Osteoblast (primary cell): ENCODE results near the gene MIDN. TPM values are rescaled to one million over a fixed set of nuclear protein-coding genes. Genes with fewer than 3 reads are reported as not detected.

ENCODE experiments used
- DNase-seq: peaks from one replicate; pipeline ENCODE4 v3.0.0; 2011; ENCODE audit warnings: low spot score, mixed read lengths; ENCODE audit not compliant: insufficient read length; ENCODE audit errors: missing footprints
- H2AFZ ChIP-seq: 2 replicates; pipeline ENCODE4 v1.6.0; 2011; ENCODE audit warnings: mild to moderate bottlenecking, low read length
- H3K27ac ChIP-seq: 2 replicates; pipeline ENCODE4 v1.5.1; 2011; ENCODE audit warnings: mild to moderate bottlenecking, low read depth, low read length, moderate library complexity
- H3K27me3 ChIP-seq: 2 replicates; pipeline ENCODE4 v1.6.0; 2012; ENCODE audit warnings: mild to moderate bottlenecking, control low read depth, inconsistent platforms, low read length, moderate library complexity; ENCODE audit not compliant: insufficient read depth
- H3K36me3 ChIP-seq: 2 replicates; pipeline ENCODE4 v1.5.1; 2011; ENCODE audit warnings: mild to moderate bottlenecking, low read length, control low read depth, moderate library complexity; ENCODE audit not compliant: insufficient read depth
- H3K4me1 ChIP-seq: 2 replicates; pipeline ENCODE4 v1.5.1; 2011; ENCODE audit warnings: mild to moderate bottlenecking, low read length, control low read depth, moderate library complexity; ENCODE audit not compliant: insufficient read depth
- H3K4me2 ChIP-seq: 2 replicates; pipeline ENCODE4 v1.6.0; 2011; ENCODE audit warnings: mild to moderate bottlenecking, low read length; ENCODE audit not compliant: insufficient read depth
- H3K4me3 ChIP-seq: fragments of 200-600 bp; sonication (generic); 3 replicates; pipeline ENCODE4 v1.5.1; 2012; ENCODE audit warnings: mild to moderate bottlenecking, low read length, inconsistent platforms; ENCODE audit not compliant: insufficient read depth
- H3K79me2 ChIP-seq: 2 replicates; pipeline ENCODE4 v1.6.0; 2012; ENCODE audit warnings: mild to moderate bottlenecking, low read length, control low read depth, inconsistent platforms; ENCODE audit not compliant: insufficient read depth
- H3K9me3 ChIP-seq: 2 replicates; pipeline ENCODE4 v1.5.1; 2011; ENCODE audit warnings: low read depth, low read length, control low read depth
- H4K20me1 ChIP-seq: 2 replicates; pipeline ENCODE4 v1.6.0; 2012; ENCODE audit warnings: mild to moderate bottlenecking, low read length, control low read depth; ENCODE audit not compliant: insufficient read depth
- CTCF ChIP-seq: IDR thresholded peaks from 2 replicates; pipeline ENCODE4 v1.5.1; 2011; ENCODE audit warnings: mild to moderate bottlenecking, low read depth, low read length, moderate library complexity; ENCODE audit errors: extremely low read depth
- total RNA-seq: library from RNA; depleted of rRNA; stranded (reverse); fragments of >200 nt; gene quantifications from 2 replicates; pipeline ENCODE4 v1.2.3, GENCODE V29; 2012

The MIDN gene
- total RNA-seq, 1 donor = 19.9 TPM

DNA sequence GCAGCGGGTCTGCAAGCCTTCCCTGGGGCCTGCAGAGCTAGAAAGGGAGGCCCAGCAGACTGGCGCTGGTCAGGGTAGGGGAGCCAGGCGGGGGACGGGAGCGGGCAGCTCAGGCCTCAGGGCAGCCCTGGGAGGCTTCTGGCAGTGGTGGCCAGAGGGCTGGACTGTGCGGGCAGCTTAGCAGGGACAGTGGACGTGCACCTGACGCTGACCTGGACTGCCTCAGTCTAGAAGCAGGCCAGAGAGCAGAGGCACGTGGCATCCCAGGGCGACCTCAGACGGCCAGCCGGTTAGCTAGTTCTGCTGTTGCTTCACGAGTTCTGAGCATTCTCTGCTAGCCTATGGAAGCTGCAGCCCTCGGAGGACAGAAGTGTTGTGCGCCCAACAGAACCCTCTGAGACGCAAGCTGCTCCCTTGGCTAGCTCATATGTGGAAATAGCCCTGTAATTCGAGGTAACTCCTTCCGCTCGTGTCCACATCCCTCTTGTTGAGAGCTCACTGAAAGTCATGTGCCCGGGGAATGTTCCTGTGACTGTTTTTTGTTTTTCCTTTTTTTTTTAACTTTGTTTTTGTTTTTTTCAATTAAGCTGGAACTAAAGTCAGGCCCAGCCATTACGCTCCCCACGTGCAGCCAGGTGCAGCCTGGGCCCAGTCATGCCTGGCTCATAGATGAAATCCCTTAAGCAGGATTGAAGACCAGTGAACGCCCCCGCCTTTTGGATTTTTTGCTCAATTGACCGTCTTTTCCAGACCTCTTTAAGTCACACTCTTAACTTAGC is 25.1 kb downstream of the MIDN start:
- no peak overlapping the region for H3K27ac ChIP-seq
- H3K4me2 ChIP-seq = no peak overlapping the region
- H3K4me3 ChIP-seq = no peak overlapping the region
- peaks cover 49% of the 10 kb centered on the region for H3K4me1 ChIP-seq
- no peak for TF ChIP-seq CTCF
- peaks cover 61% of the 10 kb centered on the region for H3K79me2 ChIP-seq
- H3K36me3 ChIP-seq = peaks cover 55% of the 10 kb centered on the region
- no peaks in the 10 kb centered on the region for H3K9me3 ChIP-seq
- no peak for DNase-seq
- H4K20me1 ChIP-seq = peaks cover 42% of the 10 kb centered on the region
- no peaks in the 10 kb centered on the region for H3K27me3 ChIP-seq
- no peak overlapping the region for H2AFZ ChIP-seq

DNA sequence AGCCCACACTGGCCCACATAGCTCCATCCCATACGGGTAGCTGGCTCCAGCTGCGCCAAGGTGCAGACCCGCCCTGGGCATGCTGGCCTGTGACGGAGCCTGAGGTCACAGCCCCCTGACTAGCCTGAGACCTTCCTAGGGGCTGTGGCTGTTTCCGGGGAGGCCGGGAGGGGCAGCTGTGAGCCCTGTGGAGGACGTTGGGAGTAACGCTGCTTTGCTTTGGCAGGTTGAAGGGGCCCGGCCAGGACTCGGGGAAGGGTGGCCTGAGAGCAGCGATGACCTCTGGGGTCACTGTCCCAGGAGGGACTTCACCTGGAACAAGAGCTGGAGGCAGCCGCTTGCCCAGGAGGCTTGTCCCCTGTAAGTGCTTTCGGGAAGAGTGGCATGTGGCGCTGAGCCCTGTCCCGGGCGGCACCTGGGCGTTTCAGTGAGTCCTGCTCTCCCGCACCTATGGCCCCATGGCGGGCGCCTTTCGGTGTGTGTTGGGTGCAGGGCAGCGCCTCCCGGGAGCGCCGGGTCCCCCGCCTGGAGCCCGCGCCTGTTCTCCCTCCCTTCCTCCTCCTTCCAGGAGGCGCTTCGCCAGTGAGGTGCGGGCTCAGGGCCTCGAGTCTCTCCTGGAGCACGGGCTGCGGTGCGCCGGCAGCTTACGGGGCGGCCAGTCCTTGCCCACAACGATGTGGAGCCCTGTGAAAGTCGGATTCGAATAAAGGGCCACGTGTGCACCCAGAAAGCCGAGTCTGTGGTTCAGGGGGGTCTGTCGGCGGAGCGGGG is 25.9 kb downstream of the MIDN start:
- Histone ChIP-seq H3K9me3 (no peaks in the 10 kb centered on the region), H3K4me2 (peak overlapping the region; percentile 66), H3K4me1 (peaks cover 45% of the 10 kb centered on the region), H4K20me1 (peaks cover 39% of the 10 kb centered on the region), H3K4me3 (peak overlapping the region; percentile 77), H3K36me3 (peaks cover 61% of the 10 kb centered on the region), H2AFZ (no peak overlapping the region), H3K27ac (peak overlapping the region; percentile 86), H3K79me2 (peaks cover 61% of the 10 kb centered on the region), H3K27me3 (no peaks in the 10 kb centered on the region)
- no peak for DNase-seq
- no peak for TF ChIP-seq CTCF

GRCh38 chr19:1274852-1275259 is 26.5 kb downstream of the MIDN start:
- no peaks in the 10 kb centered on the region for H3K27me3 ChIP-seq
- peak overlapping the region; percentile 66 for H3K4me2 ChIP-seq
- peaks cover 42% of the 10 kb centered on the region for H4K20me1 ChIP-seq
- TF ChIP-seq CTCF = no peak
- no peaks in the 10 kb centered on the region for H3K9me3 ChIP-seq
- H2AFZ ChIP-seq = no peak overlapping the region
- H3K4me1 ChIP-seq = peaks cover 44% of the 10 kb centered on the region
- peaks cover 67% of the 10 kb centered on the region for H3K36me3 ChIP-seq
- H3K4me3 ChIP-seq = peak overlapping the region; percentile 77
- no peak for DNase-seq
- H3K27ac ChIP-seq = peak overlapping the region; percentile 86
- H3K79me2 ChIP-seq = peaks cover 61% of the 10 kb centered on the region

DNA sequence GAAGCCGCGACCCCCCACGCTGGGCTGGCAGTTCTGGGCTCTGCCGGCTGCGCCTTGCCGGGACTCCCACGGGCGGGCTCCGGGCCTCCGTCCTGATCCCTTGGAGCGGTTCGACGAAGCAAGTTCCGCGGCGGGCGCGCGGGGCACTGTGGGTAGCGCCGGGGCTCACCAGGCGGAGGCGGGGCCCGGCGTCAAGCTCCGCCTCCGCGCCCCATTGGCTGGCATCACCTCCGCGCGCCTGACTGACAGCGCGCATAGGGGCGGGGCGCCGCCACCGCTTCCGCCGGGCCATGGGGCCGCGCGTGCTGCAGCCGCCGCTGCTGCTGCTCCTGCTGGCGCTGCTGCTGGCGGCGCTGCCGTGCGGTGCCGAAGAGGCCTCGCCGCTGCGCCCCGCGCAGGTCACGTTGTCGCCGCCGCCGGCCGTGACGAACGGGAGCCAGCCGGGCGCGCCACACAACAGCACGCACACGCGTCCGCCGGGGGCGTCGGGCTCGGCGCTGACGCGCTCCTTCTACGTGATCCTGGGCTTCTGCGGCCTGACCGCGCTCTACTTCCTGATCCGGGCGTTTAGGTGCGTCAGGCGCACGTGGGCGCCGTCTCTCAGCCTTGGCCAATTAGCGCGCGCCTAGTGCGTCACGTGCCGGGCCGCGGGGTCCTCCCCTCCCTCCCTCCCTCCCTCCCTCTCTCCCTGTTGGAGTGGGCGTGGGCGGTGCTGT is 27.0 kb downstream of the MIDN start, which contains the start of gene FAM174C:
Gene FAM174C, plus strand, starts transcription at position 271 of the 716 bp plus-strand sequence. Its CDS starts 20 bp downstream, at position 291.
- H3K4me1 ChIP-seq = peaks cover 38% of the 10 kb centered on the region
- H3K79me2 ChIP-seq = peaks cover 56% of the 10 kb centered on the region

More for the DNA sequence above, 27.0 kb downstream of the MIDN start, which contains the start of gene FAM174C:
- peak within 1 kb of the TSS; percentile 77 for H3K4me3 ChIP-seq
- no peaks in the 10 kb centered on the region for H3K9me3 ChIP-seq
- no peaks in the 10 kb centered on the region for H3K27me3 ChIP-seq
- peaks cover 44% of the 10 kb centered on the region for H4K20me1 ChIP-seq
- H2AFZ ChIP-seq = peak within 1 kb of the TSS; percentile 47
- peaks cover 68% of the 10 kb centered on the region for H3K36me3 ChIP-seq
- peak within 1 kb of the TSS; percentile 92 for H3K4me2 ChIP-seq
- H3K27ac ChIP-seq = peak within 1 kb of the TSS; percentile 86
- DNase-seq = peak; percentile 100
- no peak for TF ChIP-seq CTCF
